DND-41 (cell line): ENCODE data around the gene MBD6.

Experiments
- EZH2 ChIP-seq: IDR thresholded peaks from 3 replicates; pipeline ENCODE4 v1.6.1; 2012; ENCODE audit warnings: borderline replicate concordance, low read depth, mild to moderate bottlenecking, moderate library complexity, low read length, inconsistent platforms; ENCODE audit not compliant: severe bottlenecking
- TF ChIP-seq, protein P1 (sequence below): IDR thresholded peaks from 2 replicates; pipeline ENCODE4 v1.5.1; 2012; ENCODE audit warnings: borderline replicate concordance, low read length, moderate library complexity, mild to moderate bottlenecking; ENCODE audit not compliant: poor library complexity, severe bottlenecking; ENCODE audit errors: extremely low read depth

DNA sequence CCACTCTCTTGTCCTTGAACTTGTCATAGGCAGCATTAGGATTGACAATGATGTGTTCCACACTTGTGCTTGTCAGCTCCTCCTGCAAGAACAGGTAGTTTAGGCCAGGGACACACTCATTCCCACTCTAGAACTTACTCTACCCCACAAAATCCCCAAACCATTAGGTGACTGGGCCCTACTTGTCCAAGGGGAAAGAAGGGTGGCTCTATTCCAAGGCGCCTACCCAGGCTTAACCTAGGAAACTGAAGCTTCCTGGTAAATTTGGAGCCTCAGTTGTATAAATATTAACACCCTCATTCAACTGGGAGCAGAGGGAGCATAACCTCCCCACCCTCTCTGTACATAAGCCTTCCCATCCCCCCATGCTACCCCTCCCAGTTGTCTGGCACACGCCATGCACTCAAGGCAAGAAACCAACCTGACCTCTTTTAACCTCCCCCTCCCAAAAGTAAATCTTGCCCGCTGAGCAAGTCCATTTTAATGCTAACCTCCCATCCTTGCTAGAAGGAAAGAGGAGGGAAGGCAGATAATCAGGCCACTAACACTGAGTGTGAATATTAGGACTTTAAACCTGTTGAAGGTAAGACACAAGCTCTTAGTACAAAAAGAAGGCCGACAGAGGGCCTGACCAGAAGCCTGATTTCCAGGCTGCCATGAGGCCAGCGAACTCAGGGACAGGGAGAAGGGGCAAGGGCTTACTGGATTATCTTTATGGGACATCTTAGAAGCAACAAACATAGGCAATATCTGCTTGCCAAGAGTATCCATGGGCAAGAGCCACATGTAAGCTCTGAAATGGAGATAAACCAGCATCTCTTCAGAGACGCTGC is 13.4 kb downstream of the MBD6 start:
- TF ChIP-seq, protein P1, sequence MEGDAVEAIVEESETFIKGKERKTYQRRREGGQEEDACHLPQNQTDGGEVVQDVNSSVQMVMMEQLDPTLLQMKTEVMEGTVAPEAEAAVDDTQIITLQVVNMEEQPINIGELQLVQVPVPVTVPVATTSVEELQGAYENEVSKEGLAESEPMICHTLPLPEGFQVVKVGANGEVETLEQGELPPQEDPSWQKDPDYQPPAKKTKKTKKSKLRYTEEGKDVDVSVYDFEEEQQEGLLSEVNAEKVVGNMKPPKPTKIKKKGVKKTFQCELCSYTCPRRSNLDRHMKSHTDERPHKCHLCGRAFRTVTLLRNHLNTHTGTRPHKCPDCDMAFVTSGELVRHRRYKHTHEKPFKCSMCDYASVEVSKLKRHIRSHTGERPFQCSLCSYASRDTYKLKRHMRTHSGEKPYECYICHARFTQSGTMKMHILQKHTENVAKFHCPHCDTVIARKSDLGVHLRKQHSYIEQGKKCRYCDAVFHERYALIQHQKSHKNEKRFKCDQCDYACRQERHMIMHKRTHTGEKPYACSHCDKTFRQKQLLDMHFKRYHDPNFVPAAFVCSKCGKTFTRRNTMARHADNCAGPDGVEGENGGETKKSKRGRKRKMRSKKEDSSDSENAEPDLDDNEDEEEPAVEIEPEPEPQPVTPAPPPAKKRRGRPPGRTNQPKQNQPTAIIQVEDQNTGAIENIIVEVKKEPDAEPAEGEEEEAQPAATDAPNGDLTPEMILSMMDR = no peak
- no peak for TF ChIP-seq EZH2
